GM21381 (cell line): ENCODE measurements around the gene PIK3CB.

ENCODE experiments used
- ATAC-seq: cut with Tn5 transposase; IDR thresholded peaks from one replicate; pipeline ENCODE4 v1.9.1; 2021; ENCODE audit warnings: mild to moderate bottlenecking, moderate library complexity; ENCODE audit not compliant: unreplicated experiment

PIK3CB gene

GRCh38 chr3:138834596-138835396, at the start of gene PIK3CB:
Gene PIK3CB, minus strand, starts transcription at chr3:138834928. Its CDS starts 75,585 bp downstream, at chr3:138759343.
- ATAC-seq: peak; percentile 92

GRCh38 chr3:138881233-138881632, 46.5 kb upstream of the PIK3CB start:
- no peak for ATAC-seq

DNA sequence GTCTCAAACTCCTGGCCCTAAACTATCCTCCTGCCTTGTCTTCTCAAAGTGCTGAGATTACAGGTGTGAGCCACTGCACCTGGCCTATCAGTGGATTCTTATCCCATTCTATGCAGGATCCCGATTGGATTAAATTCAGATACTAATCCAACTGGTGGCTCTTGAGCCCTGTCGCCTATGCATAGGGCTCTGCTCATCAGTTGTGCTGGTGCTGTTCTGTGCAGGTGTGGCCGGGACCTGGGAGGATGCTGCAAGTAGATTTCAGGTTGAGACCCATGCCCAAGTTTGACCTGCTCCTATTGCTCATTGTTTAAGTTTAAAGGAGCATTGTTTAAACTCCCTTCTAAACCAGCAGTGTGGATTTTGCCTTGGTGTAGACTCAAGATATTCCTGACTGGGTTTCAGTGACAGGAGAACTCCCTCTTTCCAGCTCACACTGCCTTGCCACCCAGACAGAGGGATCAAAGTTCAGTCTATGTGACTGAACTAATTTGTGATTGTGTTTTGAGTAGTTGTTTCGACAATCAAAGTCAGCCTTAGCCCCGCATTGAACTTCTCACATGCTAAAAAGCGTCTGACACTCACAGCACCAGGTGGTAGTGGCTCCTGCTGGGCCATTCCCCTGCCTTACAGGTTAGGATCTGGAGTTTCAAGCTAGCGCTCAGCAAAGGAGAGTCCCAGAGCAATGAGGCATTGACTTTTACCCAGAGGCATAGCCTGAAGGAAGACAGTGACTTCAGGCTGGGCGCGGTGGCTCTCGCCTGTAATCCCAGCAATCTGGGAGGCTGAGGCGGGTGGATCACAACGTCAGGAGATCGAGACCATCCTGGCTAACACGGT, 45.0 kb upstream of the PIK3CB start:
- ATAC-seq: no peak

DNA sequence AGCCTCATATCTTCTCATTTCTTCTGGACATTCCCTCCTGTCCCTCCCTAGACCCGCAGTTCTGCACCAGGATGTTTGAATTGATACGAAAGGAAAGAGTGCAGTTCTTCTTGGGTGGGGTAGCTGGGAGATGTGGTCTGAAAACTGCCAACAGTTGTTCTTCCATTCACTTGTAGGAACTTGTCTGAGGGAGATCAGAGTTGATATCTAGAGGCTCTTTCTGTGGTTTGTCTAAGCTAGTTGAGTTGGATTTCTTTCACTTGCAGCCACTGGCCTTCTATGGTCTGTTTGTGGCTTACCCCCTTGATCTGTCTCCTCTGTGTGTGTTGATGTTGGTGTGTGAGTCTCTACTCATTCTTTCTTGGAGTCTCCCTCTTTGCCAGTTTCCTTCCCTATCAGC, 42.5 kb upstream of the PIK3CB start:
- ATAC-seq: no peak

- no peak for ATAC-seq
Observed at GRCh38 chr3:138875754-138876664, 41.3 kb upstream of the PIK3CB start.

- ATAC-seq: no peak
Observed at GRCh38 chr3:138875096-138875753, 40.5 kb upstream of the PIK3CB start.

DNA sequence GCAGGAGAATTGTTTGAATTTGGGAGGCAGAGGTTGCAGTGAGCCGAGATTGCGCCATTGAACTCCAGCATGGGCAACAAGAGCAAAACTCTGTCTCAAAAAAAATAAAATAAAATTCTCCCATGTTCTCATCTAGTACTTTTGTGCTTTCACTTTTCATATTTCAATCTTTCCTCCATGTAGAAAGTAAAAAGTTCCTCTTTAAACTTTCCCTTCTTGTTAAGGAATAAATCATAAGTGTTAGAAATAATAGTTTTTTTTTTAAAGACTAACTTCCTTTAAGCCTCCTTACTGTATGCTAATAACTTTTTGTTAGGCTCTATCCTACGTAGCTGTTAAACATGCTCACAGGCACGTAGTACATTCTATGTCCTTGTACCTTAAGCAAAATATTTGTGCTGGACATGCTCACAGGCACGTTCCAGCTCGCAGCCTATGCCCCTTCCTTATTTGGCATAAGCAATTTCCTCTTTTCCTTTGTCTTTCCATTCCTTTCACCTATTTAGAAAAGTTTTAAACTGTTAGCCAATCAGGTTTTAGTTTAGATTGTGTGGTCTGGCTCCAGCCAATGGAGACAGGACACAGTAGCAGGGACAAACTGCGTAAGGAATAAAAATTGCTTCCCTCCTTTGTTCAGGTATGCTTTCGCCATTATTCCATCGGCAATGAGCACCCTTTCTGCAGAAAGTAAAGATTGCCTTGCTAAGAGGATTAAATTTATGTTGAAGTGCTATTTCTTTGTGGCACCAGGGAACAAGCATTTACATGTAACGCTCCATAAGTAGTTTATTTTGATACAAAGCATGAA, 38.9 kb upstream of the PIK3CB start:
- no peak for ATAC-seq

- no peak for ATAC-seq
Observed at GRCh38 chr3:138872632-138873031, 37.9 kb upstream of the PIK3CB start.

- ATAC-seq: no peak
Observed at GRCh38 chr3:138867996-138868395, 33.3 kb upstream of the PIK3CB start.

- no peak for ATAC-seq
Observed at GRCh38 chr3:138863776-138864113, 29.0 kb upstream of the PIK3CB start.

- no peak for ATAC-seq
Observed at GRCh38 chr3:138862924-138863775, 28.4 kb upstream of the PIK3CB start.

GRCh38 chr3:138862531-138862923, 27.8 kb upstream of the PIK3CB start:
- no peak for ATAC-seq

DNA sequence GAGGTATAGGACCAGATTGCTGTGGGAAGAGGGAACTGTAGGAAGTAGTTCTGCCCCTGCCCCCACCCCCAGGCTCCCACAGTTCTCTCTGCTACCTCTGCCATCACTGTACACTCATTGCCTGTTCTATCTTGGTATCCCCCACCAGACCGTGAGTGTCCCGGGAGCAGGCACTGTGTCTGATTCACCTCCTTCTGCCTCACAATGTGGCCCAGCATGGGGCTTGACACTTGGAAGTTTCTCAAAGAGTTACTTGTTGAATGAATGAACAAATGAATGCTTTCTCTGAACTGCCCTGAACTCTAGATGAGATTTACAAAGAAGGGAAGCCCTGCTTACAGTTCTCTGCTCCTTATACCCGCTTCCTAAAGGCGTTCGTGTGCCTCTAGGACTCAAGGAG, 27.1 kb upstream of the PIK3CB start:
- ATAC-seq: no peak

GRCh38 chr3:138856799-138857198, 22.1 kb upstream of the PIK3CB start:
- no peak for ATAC-seq

- no peak for ATAC-seq
Observed at GRCh38 chr3:138854940-138855339, 20.2 kb upstream of the PIK3CB start.

GRCh38 chr3:138854204-138854603, 19.5 kb upstream of the PIK3CB start:
- ATAC-seq: no peak

DNA sequence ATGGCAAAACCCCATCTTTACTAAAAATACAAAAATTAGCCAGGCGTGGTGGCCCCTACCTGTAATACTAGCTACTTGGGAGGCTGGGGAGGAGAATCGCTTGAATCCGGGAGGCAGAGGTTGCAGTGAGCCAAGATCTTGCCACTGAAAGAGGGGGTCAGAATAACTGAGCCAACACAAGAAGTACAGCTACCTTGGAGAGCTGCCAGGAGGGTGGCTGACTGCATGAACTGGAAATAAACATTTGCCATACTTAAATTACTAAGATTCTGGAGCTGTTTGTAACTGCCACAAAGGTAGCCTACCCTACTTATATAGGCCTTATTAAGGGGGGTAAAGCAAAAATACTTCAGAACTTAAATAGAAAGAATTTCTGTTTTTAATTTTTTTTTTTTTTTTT, 15.4 kb upstream of the PIK3CB start:
- no peak for ATAC-seq

DNA sequence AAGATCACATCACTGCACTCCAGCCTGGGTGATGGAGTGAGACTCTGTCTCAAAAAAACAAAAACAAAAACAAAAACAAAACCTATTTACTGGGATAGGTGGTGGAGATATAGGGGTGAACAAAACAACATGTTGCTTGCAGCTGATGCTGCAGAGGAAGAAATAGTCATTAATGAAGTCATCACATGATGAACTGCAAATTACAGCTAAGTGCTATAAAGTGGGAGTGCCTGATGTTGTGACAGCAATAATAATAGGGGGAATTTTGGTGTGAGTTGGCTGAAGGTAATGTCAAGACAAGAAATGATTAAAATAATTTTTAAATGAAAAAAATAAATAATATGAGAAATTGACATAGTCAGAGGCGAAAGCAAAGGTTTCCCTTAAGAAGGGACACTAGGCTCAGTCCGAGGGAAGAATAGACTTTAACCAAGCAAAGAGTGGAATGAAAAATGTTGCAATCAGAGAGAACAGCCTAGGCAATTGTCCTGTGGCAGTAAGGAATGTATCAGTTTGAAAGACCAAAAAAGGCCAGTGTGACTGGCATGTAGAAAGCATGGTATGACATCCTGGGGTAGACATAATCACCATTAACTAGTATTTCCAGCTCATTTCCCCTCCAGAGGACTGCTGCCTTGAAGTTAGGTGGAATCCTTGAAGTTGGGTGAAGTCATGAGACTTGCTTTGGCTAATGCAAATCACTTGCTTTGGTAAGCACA, 14.7 kb upstream of the PIK3CB start:
- no peak for ATAC-seq
